Endothelial cell of umbilical vein (primary cell): ENCODE measurements around the gene DNAJC12. TPM values are rescaled to one million over a fixed set of nuclear protein-coding genes. Genes with fewer than 3 reads are reported as not detected.
"Not testable (repeated sequence)": the region's sequence is repeated elsewhere in the genome, so short reads cannot be mapped to it uniquely, and the experiment has no call there.

Experiments
- BruUV-seq: library from RNA; stranded (reverse); fragments of 400-500 nt; replicated peaks from 2 replicates; lab custom pipeline; 2021; lab: Mats Ljungman, UMichigan
- CTCF ChIA-PET: fragments of 300-600, 350-600 bp; sonication (Branson Sonifier 250); formaldehyde crosslinking; loops from one replicate; lab custom pipeline; 2021; ENCODE audit warnings: antibody characterized with exemption, inconsistent platforms; lab: Charles Lee
- POLR2A ChIA-PET: fragments of 300-600, 350-600 bp; sonication (Branson Sonifier 250); formaldehyde crosslinking; loops from one replicate; lab custom pipeline; 2021; ENCODE audit warnings: antibody characterized with exemption, inconsistent platforms; lab: Charles Lee
- DNase-seq: peaks from one replicate; pipeline ENCODE4 v3.0.0-alpha.2; 2011; ENCODE audit warnings: low read depth, low spot score
- FAIRE-seq: peaks from 2 replicates; lab custom pipeline; 2011; peaks lifted over from hg19 to GRCh38; lab: Jason Lieb, UNC
- H2AFZ ChIP-seq: 2 replicates; pipeline ENCODE4 v1.6.0; 2012; ENCODE audit warnings: low read depth, low read length, control low read depth, inconsistent platforms
- H3K27ac ChIP-seq: 2 replicates; pipeline ENCODE4 v1.5.1; 2011; ENCODE audit warnings: low read depth, mild to moderate bottlenecking, control low read depth, low read length, moderate library complexity; ENCODE audit not compliant: insufficient read depth
- H3K27me3 ChIP-seq, 2 experiments: 2 replicates each; pipeline versions ENCODE4 v1.6.0 to v1.6.1; 2011; ENCODE audit warnings: low read length in 2 of 2, mixed read lengths in 1 of 2; ENCODE audit not compliant: control insufficient read depth in 2 of 2, insufficient read depth in 2 of 2
- H3K36me3 ChIP-seq, 2 experiments: 2 replicates in 1 of 2; 3 replicates in 1 of 2; pipeline ENCODE4 v1.5.1; 2011; ENCODE audit warnings: low read length in 2 of 2, mild to moderate bottlenecking in 1 of 2, moderate library complexity in 1 of 2; ENCODE audit not compliant: control insufficient read depth in 2 of 2, insufficient read depth in 2 of 2; ENCODE audit errors: extremely low read depth in 1 of 2
- H3K4me1 ChIP-seq: 3 replicates; pipeline ENCODE4 v1.5.1; 2011; ENCODE audit warnings: mild to moderate bottlenecking, low read length; ENCODE audit not compliant: control insufficient read depth, insufficient read depth; ENCODE audit errors: extremely low read depth
- H3K4me2 ChIP-seq: 2 replicates; pipeline ENCODE4 v1.6.1; 2011; ENCODE audit warnings: low read length, control low read depth, mixed read lengths; ENCODE audit not compliant: insufficient read depth
- H3K4me3 ChIP-seq, 3 experiments: fragments of 200-600 bp in 1 of 3; sonication (generic), shearing (Covaris generic) in 1 of 3; replicated peaks in 1 of 3; 2 replicates each; pipeline ENCODE4 v1.5.1; 2011 to 2016; ENCODE audit warnings: control low read depth in 3 of 3, low read length in 3 of 3, mild to moderate bottlenecking in 2 of 3, inconsistent platforms in 1 of 3, low read depth in 1 of 3, moderate library complexity in 1 of 3; ENCODE audit not compliant: insufficient read depth in 1 of 3
- H3K79me2 ChIP-seq: 2 replicates; pipeline ENCODE4 v1.6.0; 2012; ENCODE audit warnings: low read length, inconsistent platforms; ENCODE audit not compliant: control insufficient read depth, insufficient read depth
- H3K9ac ChIP-seq: replicated peaks from 2 replicates; pipeline ENCODE3; 2011; ENCODE audit warnings: low read length, control low read depth; ENCODE audit not compliant: insufficient read depth; ENCODE audit errors: extremely low read depth
- H3K9me1 ChIP-seq: replicated peaks from 3 replicates; pipeline ENCODE4 v1.6.0; 2011; ENCODE audit warnings: mild to moderate bottlenecking, low read length; ENCODE audit not compliant: control insufficient read depth, insufficient read depth; ENCODE audit errors: extremely low read depth
- H3K9me3 ChIP-seq: replicated peaks from 2 replicates; pipeline ENCODE4 v1.5.1; 2012; ENCODE audit warnings: low read length, inconsistent platforms; ENCODE audit not compliant: control insufficient read depth, insufficient read depth
- H4K20me1 ChIP-seq: replicated peaks from 2 replicates; pipeline ENCODE3; 2011; ENCODE audit warnings: mild to moderate bottlenecking, low read length; ENCODE audit not compliant: control insufficient read depth, insufficient read depth; ENCODE audit errors: extremely low read depth
- EZH2 ChIP-seq: IDR thresholded peaks from 2 replicates; pipeline ENCODE4 v1.6.1; 2012; ENCODE audit warnings: borderline replicate concordance, low read depth, mild to moderate bottlenecking, moderate library complexity, low read length, inconsistent platforms; ENCODE audit not compliant: severe bottlenecking
- FOS ChIP-seq: IDR thresholded peaks from 2 replicates; pipeline ENCODE4 v1.6.1; 2011; ENCODE audit warnings: mild to moderate bottlenecking, low read length, moderate library complexity, borderline replicate concordance; ENCODE audit not compliant: insufficient read depth
- GATA2 ChIP-seq: IDR thresholded peaks from 2 replicates; pipeline ENCODE4 v1.7.0; 2011; ENCODE audit warnings: low read depth, mild to moderate bottlenecking, moderate library complexity, mixed read lengths, low read length; ENCODE audit not compliant: insufficient read length, insufficient read depth
- JUN ChIP-seq: IDR thresholded peaks from 2 replicates; pipeline ENCODE4 v1.6.1; 2011; ENCODE audit warnings: borderline replicate concordance, low read depth; ENCODE audit not compliant: insufficient read length, insufficient read depth
- MYC ChIP-seq: IDR thresholded peaks from one replicate; pipeline ENCODE4 v1.6.1; 2011; ENCODE audit warnings: mild to moderate bottlenecking, low read depth, low read length
- POLR2A ChIP-seq: IDR thresholded peaks from 2 replicates; pipeline ENCODE4 v1.6.1; 2012; ENCODE audit warnings: low read depth, mild to moderate bottlenecking, control low read depth, low read length
- POLR2AphosphoS5 ChIP-seq: IDR thresholded peaks from 2 replicates; pipeline ENCODE4 v1.6.1; 2012; ENCODE audit warnings: low read depth, mild to moderate bottlenecking, control low read depth, low read length, moderate library complexity; ENCODE audit not compliant: insufficient read depth
- dilution Hi-C: fragments of 300-500 bp; cut with MboI; formaldehyde crosslinking; loops from one replicate; pipeline ENCODE4 v1.15.0; 2019; ENCODE audit warnings: low sequenced_read_pairs; ENCODE audit not compliant: extremely low pct_ligation_motif_present
- intact Hi-C: fragments of 100-400 bp; cut with micrococcal nuclease; formaldehyde crosslinking; loops from one replicate; pipeline ENCODE4 v1.10.0; 2022
- polyA plus RNA-seq, 4 experiments: library from polyadenylated mRNA; depleted of rRNA in 3 of 4; stranded (reverse) in 3 of 4; unstranded in 1 of 4; fragments of >200 nt; gene quantifications; 2 replicates each; pipeline versions ENCODE4 v1.2.1 to v1.2.3, GENCODE V29; 2011 to 2012; ENCODE audit warnings: missing spikeins in 1 of 4
- total RNA-seq: library from RNA; stranded (reverse); gene quantifications from 2 replicates; pipeline ENCODE4 v1.2.3, GENCODE V29; 2021
- TF ChIP-seq, protein P1 (sequence below): IDR thresholded peaks from 2 replicates; pipeline ENCODE4 v1.6.1; 2011; ENCODE audit not compliant: insufficient read depth, insufficient read length
- TF ChIP-seq, protein P2 (sequence below), 2 donors: IDR thresholded peaks; 1 replicate in 1 of 2; 2 replicates in 1 of 2; pipeline ENCODE4 v1.5.1; 2011; ENCODE audit warnings: low read length in 2 of 2, mild to moderate bottlenecking in 2 of 2, moderate library complexity in 2 of 2, control low read depth in 1 of 2, inconsistent platforms in 1 of 2, low read depth in 1 of 2; ENCODE audit not compliant: insufficient read depth in 1 of 2; ENCODE audit errors: extremely low read depth in 1 of 2

DNAJC12 gene
- total and polyA plus RNA-seq, 2 donors (not counting 3 experiments of a cell fraction or from before 2014, with no cell fraction given) = 0.54 to 1.0 TPM

DNA sequence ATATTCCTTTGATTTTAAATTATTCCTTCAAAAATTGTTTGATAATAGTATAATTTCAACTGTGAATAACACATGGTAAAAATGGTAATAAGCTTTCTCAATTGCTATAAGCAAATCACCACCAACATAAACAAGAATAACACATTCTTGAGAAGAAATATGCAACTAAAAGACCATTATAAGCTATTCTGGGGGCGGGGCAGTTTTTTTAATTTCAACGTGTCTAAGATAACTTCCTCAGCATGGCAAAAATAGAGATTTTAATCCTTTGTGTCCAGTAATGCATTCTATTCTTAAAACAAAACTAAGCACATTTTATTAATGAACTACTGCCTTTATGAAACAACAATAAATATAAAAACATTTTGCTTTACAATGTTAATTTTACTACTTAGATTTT, 1.5 kb downstream of the DNAJC12 start:
- CTCF ChIA-PET = interaction anchor here (2.0 to 2.5 kb wide), 2 partner anchors 19 to 48 kb away, joined by 10 read pairs; no protein-coding TSS in a partner anchor
- Histone ChIP-seq H3K4me1 (no peaks in the 10 kb centered on the region), H2AFZ (no peak overlapping the region), H3K27ac (no peak overlapping the region), H3K9ac (no peak overlapping the region), H3K36me3 (no peaks in the 10 kb centered on the region), H3K27me3 (no peaks in the 10 kb centered on the region), H4K20me1 (no peaks in the 10 kb centered on the region), H3K9me1 (no peaks in the 10 kb centered on the region), H3K4me2 (no peak overlapping the region), H3K79me2 (no peaks in the 10 kb centered on the region), H3K9me3 (no peaks in the 10 kb centered on the region), H3K4me3 (no peak overlapping the region)
- DNase-seq (no peak), FAIRE-seq (no peak)
- dilution Hi-C loops (no loop called here), intact Hi-C loops (no loop called here)
- BruUV-seq = no TSS peak
- POLR2A ChIA-PET = no interaction called here
- TF ChIP-seq, protein P1, sequence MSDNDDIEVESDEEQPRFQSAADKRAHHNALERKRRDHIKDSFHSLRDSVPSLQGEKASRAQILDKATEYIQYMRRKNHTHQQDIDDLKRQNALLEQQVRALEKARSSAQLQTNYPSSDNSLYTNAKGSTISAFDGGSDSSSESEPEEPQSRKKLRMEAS = no peak
- TF ChIP-seq GATA2 (no peak), EZH2 (no peak), MYC (no peak), FOS (no peak), JUN (no peak), POLR2A (no peak), POLR2AphosphoS5 (no peak)
- TF ChIP-seq, protein P2, sequence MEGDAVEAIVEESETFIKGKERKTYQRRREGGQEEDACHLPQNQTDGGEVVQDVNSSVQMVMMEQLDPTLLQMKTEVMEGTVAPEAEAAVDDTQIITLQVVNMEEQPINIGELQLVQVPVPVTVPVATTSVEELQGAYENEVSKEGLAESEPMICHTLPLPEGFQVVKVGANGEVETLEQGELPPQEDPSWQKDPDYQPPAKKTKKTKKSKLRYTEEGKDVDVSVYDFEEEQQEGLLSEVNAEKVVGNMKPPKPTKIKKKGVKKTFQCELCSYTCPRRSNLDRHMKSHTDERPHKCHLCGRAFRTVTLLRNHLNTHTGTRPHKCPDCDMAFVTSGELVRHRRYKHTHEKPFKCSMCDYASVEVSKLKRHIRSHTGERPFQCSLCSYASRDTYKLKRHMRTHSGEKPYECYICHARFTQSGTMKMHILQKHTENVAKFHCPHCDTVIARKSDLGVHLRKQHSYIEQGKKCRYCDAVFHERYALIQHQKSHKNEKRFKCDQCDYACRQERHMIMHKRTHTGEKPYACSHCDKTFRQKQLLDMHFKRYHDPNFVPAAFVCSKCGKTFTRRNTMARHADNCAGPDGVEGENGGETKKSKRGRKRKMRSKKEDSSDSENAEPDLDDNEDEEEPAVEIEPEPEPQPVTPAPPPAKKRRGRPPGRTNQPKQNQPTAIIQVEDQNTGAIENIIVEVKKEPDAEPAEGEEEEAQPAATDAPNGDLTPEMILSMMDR (IDR thresholded peaks at IDR 0.05; ENCODE audit: extremely low read depth in 1 of 2, insufficient read depth in 1 of 2, low read depth in 1 of 2, low read length in 2 of 2) = no peak

DNA sequence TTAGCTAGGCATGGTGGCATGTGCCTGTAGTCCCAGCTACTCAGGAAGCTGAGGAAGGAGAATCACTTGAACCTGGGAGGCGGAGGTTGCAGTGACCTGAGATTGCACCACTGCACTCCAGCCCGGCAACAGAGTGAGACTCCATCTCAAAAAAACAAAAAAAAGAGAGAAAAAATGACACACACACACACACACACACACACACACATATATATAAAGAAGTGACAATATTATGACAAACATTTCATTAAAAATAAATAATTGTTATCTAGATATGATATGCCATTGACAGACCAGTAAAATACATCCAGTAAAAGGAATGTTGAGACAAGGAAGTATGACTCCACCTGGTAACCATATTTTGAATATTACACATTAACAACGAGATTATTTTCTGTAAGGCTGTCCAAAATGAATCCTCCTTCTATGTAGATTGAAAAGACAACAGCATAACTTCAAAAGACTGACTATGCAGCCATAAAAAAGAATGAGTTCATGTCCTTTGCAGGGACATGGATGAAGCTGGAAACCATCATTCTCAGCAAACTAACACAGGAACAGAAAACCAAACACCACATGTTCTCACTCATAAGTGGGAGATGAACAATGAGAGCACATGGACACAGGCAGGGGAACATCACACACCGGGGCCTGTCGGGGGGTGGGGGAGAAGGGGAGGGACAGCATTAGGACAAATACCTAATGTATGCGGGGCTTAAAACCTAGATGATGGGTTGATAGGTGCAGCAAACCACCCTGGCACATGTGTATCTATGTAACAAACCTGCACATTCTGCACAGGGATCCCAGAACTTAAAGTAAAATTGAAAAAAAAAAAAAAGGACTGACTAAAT, 2.2 kb downstream of the DNAJC12 start:
- H3K4me3 ChIP-seq, H3K9ac ChIP-seq, BruUV-seq, H3K27ac ChIP-seq, CTCF ChIA-PET, dilution Hi-C loops, H3K79me2 ChIP-seq, H3K9me3 ChIP-seq, H4K20me1 ChIP-seq, intact Hi-C loops, H3K4me2 ChIP-seq, FAIRE-seq, H3K27me3 ChIP-seq, H3K9me1 ChIP-seq, H3K36me3 ChIP-seq, H3K4me1 ChIP-seq, POLR2A ChIA-PET, DNase-seq, H2AFZ ChIP-seq: not testable (repeated sequence)
